ENCODE results near the gene RAB18.
"Not testable (repeated sequence)": the region's sequence is repeated elsewhere in the genome, so short reads cannot be mapped to it uniquely, and the experiment has no call there.

The RAB18 gene

DNA sequence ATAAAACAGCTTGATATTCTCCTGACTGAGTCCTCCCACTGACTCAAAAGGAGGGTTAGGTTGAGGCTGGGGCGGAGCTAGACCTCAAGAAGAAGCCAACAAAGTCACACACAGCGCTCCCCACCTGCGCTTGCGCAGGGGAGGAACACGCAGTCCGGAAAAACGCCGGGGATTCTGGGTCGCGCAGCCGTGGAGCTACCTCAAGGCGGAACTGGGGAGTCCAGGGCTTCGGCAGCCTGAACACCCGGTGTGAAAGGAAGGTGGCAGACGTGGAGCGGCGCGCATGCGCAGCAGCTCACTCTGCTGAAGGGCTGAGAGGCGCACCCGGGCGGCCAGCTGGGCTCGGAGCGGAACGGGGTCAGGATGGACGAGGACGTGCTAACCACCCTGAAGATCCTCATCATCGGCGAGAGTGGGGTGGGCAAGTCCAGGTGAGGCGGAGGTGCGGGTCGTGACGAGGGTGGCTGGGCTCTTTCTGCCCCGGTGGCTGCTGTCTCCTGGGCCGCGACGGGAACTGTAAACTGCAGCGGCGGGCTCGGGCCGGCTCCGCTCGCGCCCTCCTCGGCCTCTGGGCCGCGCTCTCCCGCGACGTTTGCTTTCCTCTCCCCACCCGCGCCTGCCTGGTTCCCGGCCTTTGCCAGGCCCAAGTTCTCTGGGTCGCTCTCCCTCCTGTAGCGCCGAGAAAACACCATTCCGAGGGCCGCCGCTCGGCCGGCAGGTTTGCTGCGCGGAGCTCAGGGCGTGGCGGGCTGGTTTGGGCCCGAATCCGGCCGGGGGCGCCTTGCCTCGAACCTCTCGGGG is at the start of gene RAB18:
TSS of gene RAB18 (plus strand) at position 298 of the 801 bp plus-strand sequence. CDS start at position 364, 66 bp downstream.
- DNase-seq (ENCODE audit: low read depth) = peak; percentile 98

DNA sequence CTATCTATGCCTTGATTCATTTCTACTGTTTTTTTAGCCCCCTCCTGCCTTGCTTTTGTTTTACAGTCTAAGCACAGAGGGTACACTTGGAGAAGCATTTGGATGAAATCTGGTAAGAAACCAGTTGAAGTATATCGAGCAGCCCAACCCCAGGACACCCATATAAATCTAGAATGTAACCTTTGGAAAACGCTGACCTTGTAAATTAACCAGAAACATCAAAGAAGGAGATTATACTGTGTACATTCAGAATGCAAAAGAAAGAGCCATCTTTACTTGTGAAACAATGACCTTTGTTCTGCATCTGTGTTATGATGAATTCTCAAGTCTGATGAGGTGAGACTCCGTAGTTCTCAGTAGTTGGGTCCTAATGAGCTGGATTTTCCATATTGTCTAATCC is 49.3 kb upstream of the RAB18 start:
- DNase-seq (ENCODE audit: low read depth) = no peak

DNA sequence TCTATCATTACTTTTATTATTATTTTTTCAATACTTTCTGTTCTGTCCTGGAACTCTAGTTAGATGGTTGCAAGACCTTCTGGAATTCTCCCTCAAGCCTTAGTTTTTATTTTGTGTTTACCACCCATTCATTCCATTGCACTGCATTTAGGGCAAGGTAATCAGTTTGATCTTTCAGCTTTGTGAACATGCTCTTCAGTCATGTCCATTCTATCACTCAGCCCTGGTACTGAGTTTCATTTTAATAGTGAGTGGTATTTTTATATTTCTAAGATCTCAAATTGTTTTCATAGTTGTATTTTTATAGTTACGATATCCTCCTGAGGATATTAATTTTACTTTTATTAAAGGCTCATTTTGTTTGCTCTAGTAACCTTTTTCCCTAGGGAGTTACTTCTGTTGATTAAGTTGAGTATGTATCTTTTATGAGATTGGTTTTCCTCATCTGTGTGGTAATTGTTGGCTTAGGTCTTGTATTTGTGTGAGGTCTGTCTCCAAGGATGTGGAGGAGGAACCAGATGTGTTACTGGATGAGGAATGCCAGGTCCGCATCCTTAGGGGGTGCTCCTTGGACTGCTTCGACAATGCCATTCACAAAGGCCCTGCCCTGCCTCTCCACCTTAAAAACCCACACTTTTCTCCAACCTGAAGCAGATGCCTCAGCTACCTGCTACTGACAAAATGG is 46.7 kb upstream of the RAB18 start:
- DNase-seq (ENCODE audit: low read depth) = no peak

DNA sequence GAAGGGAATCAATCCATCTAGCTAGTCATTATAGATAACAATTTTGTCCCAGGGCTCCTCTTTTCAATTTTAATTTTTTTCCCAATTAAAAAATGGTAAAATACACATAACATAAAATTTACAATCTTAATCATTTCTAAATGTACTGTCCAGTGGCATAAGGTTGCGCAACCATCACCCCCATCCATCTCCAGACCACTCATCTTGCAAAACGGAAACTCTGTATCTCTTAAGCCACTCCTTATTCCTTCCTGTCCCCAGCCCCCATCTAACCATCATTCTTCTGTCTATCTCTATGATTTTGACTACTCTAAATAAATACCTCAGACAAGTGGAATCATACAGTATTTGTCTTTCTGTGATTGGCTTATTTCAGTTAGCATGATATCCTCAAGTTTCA is 46.1 kb upstream of the RAB18 start:
- no peak for DNase-seq (ENCODE audit: low read depth)

DNA sequence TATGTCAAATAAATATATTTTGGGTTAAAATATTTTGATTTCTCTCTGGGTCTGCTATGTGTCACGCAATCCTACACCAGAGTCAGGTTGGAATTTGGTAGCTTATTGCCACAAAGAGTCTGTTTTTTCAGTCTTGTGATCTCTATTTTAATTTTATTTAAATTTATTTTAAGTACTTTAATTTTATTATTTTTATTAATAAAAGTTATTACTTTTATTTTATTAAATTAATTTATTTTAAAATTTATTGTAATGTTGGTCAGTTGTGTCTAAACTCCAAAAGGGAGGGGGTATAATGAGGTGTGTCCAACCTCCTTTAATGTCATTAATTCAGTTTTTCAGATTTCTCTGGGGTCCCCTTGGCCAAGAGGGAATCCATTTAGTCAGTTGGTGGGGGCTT is 42.8 kb upstream of the RAB18 start:
- DNase-seq (ENCODE audit: low read depth) = no peak

DNA sequence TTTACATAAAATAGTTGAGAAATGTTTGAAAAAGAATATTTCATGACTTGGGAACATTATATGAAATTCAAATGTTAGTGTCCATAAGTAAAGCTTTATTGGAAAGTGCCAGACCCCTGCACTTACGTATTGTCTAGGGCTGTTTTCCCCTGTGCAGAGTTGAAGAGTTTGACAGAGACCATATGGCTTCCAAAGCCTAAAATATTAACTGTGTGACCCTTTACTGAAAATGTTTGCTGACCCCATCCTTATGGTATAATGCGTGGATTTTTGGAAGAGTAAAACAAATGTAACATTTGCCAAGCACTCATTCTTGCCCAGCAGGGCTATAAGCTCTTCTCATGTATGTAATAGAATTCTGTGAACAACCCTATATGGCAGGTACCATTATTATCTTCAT is 40.1 kb upstream of the RAB18 start:
- DNase-seq (ENCODE audit: low read depth) = no peak

DNA sequence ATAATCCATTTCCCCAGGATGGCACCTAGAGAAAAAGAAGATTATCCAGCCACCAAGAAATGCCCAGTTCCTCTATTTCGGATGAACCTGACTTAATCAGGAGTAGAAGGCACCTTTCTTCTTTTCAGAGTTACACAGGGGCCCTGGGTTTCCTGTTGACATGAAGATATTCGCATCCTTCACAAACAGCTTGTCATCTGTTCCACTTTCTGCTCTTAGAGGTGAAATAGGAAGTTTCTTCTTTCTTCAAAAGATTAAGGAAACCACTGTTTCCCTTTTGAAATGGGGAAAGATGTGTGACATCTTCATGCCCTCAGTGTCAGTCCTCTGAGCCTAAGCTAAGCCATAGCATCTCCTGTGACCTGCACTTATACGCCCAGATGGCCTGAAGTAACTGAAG is 39.1 kb upstream of the RAB18 start:
- DNase-seq (ENCODE audit: low read depth) = no peak

DNA sequence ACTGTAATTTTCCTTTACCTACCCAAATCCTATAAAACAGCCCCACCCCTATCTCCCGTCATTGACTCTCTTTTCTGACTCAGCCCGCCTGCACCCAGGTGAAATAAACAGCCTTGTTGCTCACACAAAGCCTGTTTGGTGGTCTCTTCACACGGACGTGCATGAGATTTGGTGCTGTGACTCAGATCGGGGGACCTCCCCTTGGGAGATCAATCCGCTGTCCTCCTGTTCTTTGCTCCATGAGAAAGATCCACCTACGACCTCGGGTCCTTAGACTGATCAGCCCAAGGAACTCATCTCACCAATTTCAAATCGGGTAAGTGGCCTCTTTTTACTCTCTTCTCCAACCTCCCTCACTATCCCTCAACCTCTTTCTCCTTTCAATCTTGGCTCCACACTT is 38.5 kb upstream of the RAB18 start:
- DNase-seq (ENCODE audit: low read depth) = not testable (repeated sequence)

DNA sequence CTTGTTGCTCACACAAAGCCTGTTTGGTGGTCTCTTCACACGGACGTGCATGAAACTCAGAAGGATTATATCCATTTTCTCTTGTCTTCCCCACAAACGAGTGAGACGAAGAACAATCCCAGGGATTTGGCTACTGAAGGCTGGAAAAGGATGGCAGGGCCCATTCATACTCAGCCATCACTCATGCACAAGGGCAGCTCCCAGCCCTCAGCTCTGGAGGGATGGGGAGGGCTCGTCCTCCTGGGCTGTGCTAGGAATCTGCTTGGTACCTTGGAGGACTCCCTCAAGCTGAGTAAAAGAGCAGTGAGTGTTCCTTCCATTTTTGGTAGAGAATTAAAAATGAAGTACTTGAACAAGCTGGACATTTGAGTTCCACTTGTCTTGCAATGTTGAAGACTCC is 33.2 kb upstream of the RAB18 start:
- DNase-seq (ENCODE audit: low read depth) = no peak

DNA sequence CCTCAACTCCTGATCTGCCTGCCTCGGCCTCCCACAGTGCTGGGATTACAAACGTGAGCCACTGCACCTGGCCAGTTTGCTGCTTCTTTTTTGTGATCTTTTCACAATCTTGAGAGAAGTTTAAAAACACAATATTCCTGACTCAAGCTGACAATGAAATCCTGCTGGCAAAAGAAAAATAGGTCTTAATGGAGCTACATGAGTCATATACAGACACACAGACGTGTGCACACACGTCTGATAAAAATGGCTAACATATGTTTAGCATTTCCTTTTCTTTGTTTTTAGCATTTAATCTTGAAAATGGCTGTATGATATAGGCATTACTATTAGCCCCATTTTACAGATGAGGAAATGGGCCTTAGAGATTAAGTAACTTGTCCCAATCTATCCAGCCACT is 29.4 kb upstream of the RAB18 start:
- no peak for DNase-seq (ENCODE audit: low read depth)

DNA sequence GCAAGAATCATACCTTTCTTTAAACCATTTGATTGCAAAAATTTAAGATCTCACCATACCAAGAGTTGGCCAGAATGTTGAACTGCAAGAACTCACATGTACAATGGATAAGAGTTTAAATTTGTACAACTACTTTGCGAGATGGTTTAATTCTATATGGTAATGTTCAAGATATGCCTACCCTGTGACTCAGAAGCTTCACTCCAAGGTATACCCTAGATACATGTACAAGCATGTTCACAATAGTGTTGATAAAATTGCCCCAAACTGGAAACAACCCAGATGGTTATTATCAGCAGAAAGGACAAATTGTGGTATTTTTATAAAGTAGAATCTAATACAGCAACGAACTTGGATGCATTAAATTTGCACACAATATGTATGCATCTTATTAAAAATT is 25.1 kb upstream of the RAB18 start:
- no peak for DNase-seq (ENCODE audit: low read depth)

DNA sequence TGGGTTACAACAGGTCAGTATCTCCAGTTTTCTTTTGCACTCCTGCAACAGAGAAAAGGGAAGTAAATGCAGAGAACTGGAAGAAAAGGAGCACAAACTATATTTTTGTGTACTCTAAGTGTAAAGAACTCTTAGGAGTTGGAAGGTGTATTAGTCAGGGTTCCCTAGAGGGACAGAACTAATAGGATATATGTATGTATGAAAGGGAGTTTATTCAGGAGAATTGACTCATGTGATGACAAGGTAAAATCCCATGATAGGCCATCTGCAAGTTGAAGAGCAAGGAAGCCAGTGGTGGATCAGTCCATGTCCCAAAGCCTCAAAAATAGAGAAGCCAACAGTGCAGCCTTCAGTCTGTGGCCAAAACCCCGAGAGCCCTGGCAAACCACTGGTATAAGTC is 22.6 kb upstream of the RAB18 start:
- no peak for DNase-seq (ENCODE audit: low read depth)

DNA sequence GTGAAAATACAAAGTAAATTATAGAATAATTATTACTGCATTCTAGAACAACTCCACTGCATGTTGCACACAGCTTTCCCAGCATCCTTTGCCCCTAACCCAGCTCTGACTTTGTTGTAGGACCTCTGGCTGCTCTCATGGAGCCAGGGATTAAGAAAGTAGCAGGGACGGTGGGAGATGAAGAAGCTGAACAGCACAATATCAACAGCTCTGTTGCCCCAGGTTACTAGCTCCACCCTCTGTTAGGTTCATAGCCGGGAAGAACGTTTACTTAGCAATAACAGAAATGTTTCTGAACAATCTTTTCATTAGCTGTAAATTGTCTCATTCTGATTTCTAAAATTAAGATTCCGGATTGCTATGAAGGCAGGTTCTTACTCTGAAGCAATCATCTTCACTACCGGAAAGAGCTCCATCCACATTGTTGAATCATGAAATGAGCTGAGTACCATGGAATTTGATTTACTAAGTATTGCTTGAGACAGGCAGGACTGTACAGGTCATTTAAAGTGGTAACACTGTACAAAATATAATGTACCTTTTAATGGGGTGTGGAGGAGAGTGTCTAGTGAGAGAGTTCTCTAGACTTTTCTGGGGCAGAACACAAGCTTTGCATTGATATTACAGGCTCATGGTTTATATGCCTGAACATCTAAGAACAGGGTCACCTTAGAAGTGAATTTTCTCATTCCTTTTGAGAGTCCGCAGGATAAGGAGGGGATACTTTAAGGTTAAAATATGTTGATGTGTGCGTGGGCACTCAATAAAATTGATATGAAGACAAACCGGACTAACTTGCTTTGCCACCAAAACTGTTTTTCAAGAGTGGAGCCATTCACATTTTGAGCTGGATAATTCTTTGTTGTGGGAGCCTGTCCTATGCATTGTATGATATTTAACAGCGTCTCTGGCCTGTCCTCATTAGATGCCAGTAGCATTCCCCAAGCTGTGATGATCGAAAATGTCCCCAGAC is 20.8 kb upstream of the RAB18 start:
- no peak for DNase-seq (ENCODE audit: low read depth)

DNA sequence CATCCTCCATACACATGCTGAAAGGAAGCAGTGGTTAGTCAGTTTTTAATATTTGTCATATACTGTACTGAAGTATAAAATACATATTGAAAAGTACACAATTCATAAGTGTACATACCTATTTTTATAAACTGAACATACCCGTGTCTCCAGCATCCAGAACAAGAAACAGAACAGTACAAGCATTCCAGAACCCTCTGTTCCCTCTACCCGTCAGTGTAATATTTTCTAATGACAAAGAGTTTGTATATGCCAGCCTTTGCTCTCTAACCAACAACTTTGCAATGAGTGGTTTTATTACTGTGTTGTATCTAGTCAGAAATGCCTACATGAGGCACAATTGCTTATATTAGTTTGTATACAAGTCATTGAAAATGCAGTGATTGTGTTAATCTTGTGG is 18.7 kb upstream of the RAB18 start:
- no peak for DNase-seq (ENCODE audit: low read depth)

DNA sequence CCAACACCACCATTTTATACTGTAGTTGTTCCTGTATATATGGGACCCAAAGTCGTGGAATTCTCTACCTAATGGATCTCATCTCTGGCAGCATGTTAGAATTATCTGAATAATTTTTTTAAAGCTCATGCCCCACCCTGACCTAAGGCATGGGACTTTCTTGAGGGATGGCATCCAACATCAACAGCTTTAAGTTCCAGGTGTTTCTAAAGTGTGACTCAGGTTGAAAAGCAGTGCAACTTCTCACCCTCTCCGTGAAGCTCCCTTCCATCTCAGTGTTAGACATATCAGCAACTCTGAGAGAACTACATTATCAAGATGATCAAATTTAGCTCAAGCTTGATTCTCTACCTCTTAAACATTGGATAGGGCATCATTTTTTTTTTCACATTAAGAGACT is 18.1 kb upstream of the RAB18 start:
- DNase-seq (ENCODE audit: low read depth) = no peak

DNA sequence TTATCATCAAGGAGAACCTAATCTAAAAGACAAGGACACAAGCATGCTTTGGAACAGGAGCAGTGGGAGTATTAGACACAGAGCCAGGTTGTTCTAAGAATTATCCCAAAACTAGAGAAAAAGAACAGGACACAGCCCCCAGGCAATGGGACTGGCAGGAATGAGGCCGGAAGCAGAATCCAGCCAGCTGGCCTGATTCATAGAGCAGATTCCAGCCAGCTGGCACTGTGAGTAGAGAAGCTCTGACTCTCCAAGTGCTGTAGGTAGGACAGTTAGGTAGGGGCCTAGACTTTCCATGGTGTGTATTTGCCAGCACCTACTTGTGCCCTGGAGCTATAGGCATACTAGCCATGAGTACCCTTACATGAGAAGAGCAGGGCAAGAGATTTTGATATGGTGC is 13.3 kb upstream of the RAB18 start:
- DNase-seq (ENCODE audit: low read depth) = no peak

DNA sequence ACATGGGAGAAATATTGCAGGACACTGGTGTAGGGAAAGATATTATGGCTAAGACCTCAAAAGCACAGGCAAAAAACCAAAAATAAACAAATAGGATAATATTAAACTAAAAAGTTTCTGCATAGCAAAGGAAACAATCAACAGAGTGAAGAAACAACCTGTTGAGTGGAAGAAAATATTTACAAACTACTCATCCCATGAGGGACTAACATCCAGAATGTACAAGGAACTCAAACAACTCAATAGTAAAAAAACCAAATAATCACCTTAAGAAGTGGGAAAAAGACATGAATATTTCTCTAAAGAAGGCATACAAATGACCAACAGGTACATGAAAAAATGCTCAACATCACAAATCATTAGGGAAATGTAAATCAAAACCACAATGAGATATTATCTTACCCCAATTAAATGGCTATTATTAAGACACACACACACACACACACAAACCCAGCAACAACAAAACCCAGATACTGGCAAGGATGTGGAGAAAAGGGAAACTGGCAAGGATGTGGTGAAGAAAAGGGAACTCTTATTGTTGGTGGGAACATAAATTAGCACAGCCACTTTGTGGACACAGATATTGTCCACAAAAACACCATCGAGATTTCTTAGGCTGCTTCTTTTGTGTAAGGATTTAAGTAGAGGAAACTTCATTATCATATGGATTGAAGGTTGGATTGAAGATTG is 9.8 kb upstream of the RAB18 start:
- no peak for DNase-seq (ENCODE audit: low read depth)

DNA sequence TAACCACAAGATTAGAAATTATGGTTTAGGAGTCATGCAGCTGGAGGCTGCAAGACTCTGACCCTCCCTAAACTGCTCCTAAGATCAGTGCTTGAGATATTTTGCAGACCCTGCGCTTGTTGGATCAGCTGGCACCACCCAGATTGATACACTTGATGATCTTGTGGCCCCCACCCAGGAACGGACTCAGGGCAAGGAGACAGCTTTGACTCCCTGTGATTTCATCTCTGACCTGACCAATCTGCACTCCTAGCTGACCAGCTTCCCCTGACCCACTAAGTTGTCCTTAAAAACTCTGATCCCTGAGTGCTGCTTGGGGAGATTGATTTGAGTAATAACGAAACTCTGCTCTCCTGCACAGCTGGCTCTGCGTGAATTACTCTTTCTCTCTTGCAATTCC is 8.0 kb upstream of the RAB18 start:
- DNase-seq (ENCODE audit: low read depth) = no peak

DNA sequence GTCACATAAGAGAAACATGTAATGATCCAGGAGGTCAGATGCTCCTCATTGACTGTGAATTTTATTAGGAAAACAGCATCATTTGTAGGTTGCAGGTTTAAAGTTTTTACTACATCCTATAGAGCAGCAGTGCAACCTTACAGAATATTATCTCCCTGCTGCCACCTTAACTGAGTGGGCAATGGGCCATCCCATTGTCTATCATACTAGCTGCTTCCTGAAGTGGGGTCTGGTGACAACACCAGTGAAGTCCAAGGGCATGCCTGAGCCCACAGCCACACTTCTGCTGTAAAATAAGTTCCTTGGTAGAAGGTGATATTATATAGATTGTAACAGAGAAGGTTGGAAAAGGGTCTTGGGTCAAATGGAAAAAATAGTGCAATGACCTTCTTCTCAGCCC is 4.0 kb upstream of the RAB18 start:
- no peak for DNase-seq (ENCODE audit: low read depth)

DNA sequence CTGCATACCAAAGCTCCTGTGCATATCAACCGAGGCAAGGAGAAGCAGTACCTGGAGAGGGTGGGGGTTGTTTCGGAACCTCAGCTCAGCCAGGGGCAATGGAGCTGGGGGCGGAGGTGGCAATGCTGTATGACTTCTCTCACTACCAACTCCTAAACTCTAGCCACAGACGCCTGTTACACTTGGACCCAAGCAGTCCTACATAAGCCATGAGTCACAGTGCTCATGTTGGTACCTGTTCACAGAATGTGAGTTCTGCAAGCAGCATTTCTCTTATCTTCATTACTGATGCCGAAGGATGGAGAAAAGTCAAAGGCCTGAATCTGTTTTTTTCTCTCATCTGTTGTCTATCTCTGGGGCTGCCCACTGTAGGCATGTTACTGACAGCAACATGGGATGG is 3.2 kb upstream of the RAB18 start:
- no peak for DNase-seq (ENCODE audit: low read depth)

DNA sequence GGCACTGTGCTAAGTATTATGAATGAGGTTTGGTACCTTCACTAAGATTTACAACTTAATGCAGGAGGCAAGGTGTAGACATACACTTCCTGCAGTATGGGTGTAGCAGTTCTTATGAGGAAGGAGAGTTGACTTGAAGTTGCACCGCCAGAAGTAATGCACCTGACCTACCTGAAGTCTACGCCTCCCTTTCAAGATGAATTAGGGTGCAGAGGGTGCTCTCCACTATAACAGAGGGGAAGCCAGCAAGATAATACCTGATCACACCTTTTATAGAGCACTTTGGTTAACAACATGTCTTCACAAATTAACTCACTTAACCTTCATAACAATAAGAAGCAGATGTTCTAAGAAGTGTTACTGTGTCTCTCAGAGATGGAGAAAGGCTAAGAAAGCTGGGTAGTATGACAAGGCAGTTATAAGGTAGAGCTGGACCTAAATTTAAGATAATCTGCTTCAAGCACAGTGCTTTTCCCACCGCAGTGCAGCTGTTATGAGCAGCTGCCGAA is 552 bp upstream of the RAB18 start:
- no peak for DNase-seq (ENCODE audit: low read depth)

All from activated T-helper 1 cell treated with Interleukin-2 at 50 U/mL for 16 hours (primary cell).